Measurements from ENCODE around the gene TTYH3.
"Not testable (repeated sequence)": the region's sequence is repeated elsewhere in the genome, so short reads cannot be mapped to it uniquely, and the experiment has no call there.

- TF ChIP-seq CTCF (IDR thresholded peaks at IDR 0.05; ENCODE audit: poor library complexity); EZH2 (IDR thresholded peaks at IDR 0.05; ENCODE audit: borderline replicate concordance); EZH2phosphoT487 (IDR thresholded peaks at IDR 0.05; ENCODE audit: low read depth, severe bottlenecking, unreplicated experiment): not testable (repeated sequence)
Measured at GRCh38 chr7:2673214-2673613, 41.4 kb downstream of the TTYH3 start.

Measured in hepatocyte (in vitro differentiated cells).